Measurements from ENCODE around the gene KAZN. TPM values are rescaled to one million over a fixed set of nuclear protein-coding genes. Genes with fewer than 3 reads are reported as not detected.

The KAZN gene
- polyA plus RNA-seq, 1 of the 3 experiments (the other 2 are of a cell fraction), result 6.8 TPM

GRCh38 chr1:15062479-15063099 is 464.1 kb downstream of the KAZN start:
- Histone ChIP-seq H4K20me1 (ENCODE audit: insufficient read depth) (no peaks in the 10 kb centered on the region), H3K4me2 (no peak overlapping the region), H3K9me2 (no peaks in the 10 kb centered on the region), H3K4me3 (ENCODE audit: low read depth in 2 of 2, low read length in 1 of 2) (no peak overlapping the region), H3K27ac (ENCODE audit: low read depth in 2 of 2, low read length in 1 of 2) (no peak overlapping the region), H3K79me2 (ENCODE audit: insufficient read depth) (no peaks in the 10 kb centered on the region), H3F3A (replicated peaks; ENCODE audit: insufficient read depth) (no peaks in the 10 kb centered on the region), H3K4me1 (ENCODE audit: control insufficient read depth in 1 of 2, insufficient read depth in 2 of 2, low read depth in 1 of 2, low read length in 1 of 2) (no peaks in the 10 kb centered on the region), H3K36me3 (replicated peaks in 1 of 2; ENCODE audit: control insufficient read depth in 1 of 2, insufficient read depth in 2 of 2, low read length in 1 of 2) (peaks cover 20 to 68% of the 10 kb centered on the region in 2 experiments), H2AFZ (ENCODE audit: low read depth) (no peak overlapping the region), H3K27me3 (ENCODE audit: insufficient read depth) (no peaks in the 10 kb centered on the region), H3K9ac (no peak overlapping the region), H3K9me3 (no peaks in the 10 kb centered on the region)
- ChIA-PET CTCF (interaction anchor here (0.7 to 1.8 kb wide), 4 partner anchors 16 to 247 kb away, joined by 3 to 6 read pairs (median 5); no protein-coding TSS in a partner anchor), POLR2A (no interaction called here)
- TF ChIP-seq RAD21 (IDR thresholded peaks at IDR 0.05; ENCODE audit: low read length) (peak; percentile 28; the same call in 1 of the 2 replicates), CTCF (IDR thresholded peaks at IDR 0.05) (peak; percentile 61), ELF1 (IDR thresholded peaks at IDR 0.05) (no peak), GABPA (IDR thresholded peaks at IDR 0.05; ENCODE audit: low read depth) (no peak), JUND (IDR thresholded peaks at IDR 0.05) (no peak), TAF1 (IDR thresholded peaks at IDR 0.05; ENCODE audit: borderline replicate concordance, low read depth, low read length) (no peak), GATA2 (CRISPR knock-in tag; IDR thresholded peaks at IDR 0.05) (no peak)
- WGBS (ENCODE audit: low lambda C conversion rate), result 83% methylated on average over 4 of the region's 6 CpGs
- peak; percentile 48 for DNase-seq

- POLR2A ChIA-PET, result no interaction called here
- H3K36me3 ChIP-seq (replicated peaks in 1 of 2; ENCODE audit: control insufficient read depth in 1 of 2, insufficient read depth in 2 of 2, low read length in 1 of 2), result peaks cover 19 to 60% of the 10 kb centered on the region in 2 experiments
- H2AFZ ChIP-seq (ENCODE audit: low read depth), result no peak overlapping the region
- CTCF ChIA-PET, result interaction anchor here (0.7 to 1.4 kb wide), 2 partner anchors 46 to 246 kb away, joined by 3 to 5 read pairs; no protein-coding TSS in a partner anchor
- H3K9me3 ChIP-seq, result no peaks in the 10 kb centered on the region
- H3F3A ChIP-seq (replicated peaks; ENCODE audit: insufficient read depth), result no peaks in the 10 kb centered on the region
- H3K79me2 ChIP-seq (ENCODE audit: insufficient read depth), result no peaks in the 10 kb centered on the region
- H3K4me2 ChIP-seq, result no peak overlapping the region
- no peak for DNase-seq
- no peaks in the 10 kb centered on the region for H3K9me2 ChIP-seq
- 91% methylated on average over 7 of the region's 7 CpGs for WGBS (ENCODE audit: low lambda C conversion rate)
- TF ChIP-seq GABPA (IDR thresholded peaks at IDR 0.05; ENCODE audit: low read depth) (no peak), PBX3 (IDR thresholded peaks at IDR 0.05) (no peak), USF2 (IDR thresholded peaks at IDR 0.05; ENCODE audit: borderline replicate concordance, low read depth, low read length) (no peak), EZH2phosphoT487 (IDR thresholded peaks at IDR 0.05; ENCODE audit: borderline replicate concordance, low read depth) (no peak), IRF3 (IDR thresholded peaks at IDR 0.05; ENCODE audit: low read depth, low read length) (no peak), RXRA (IDR thresholded peaks at IDR 0.05; ENCODE audit: borderline replicate concordance, low read depth) (no peak), RFX5 (IDR thresholded peaks at IDR 0.05; ENCODE audit: low read length) (no peak), RCOR1 (IDR thresholded peaks at IDR 0.05; ENCODE audit: low read length) (no peak), FOXJ3 (CRISPR knock-in tag; IDR thresholded peaks at IDR 0.05) (no peak), MXI1 (IDR thresholded peaks at IDR 0.05; ENCODE audit: low read depth, low read length) (no peak)
- H3K4me3 ChIP-seq (ENCODE audit: low read depth in 2 of 2, low read length in 1 of 2), result no peak overlapping the region
- H3K27me3 ChIP-seq (ENCODE audit: insufficient read depth), result no peaks in the 10 kb centered on the region
- H3K27ac ChIP-seq (ENCODE audit: low read depth in 2 of 2, low read length in 1 of 2), result no peak overlapping the region
- no peaks in the 10 kb centered on the region for H4K20me1 ChIP-seq (ENCODE audit: insufficient read depth)
- no peak overlapping the region for H3K9ac ChIP-seq
- no peaks in the 10 kb centered on the region for H3K4me1 ChIP-seq (ENCODE audit: control insufficient read depth in 1 of 2, insufficient read depth in 2 of 2, low read depth in 1 of 2, low read length in 1 of 2)
Observed at GRCh38 chr1:15063346-15063745, 464.9 kb downstream of the KAZN start.
